Retinal pigment epithelial cell (primary cell): ENCODE measurements around the gene BRCA2.

Source experiments
- DNase-seq: peaks from one replicate; pipeline ENCODE4 v3.0.0-alpha.2; 2010; ENCODE audit warnings: low read depth
- H3K4me3 ChIP-seq: 2 replicates; pipeline ENCODE4 v1.5.1; 2011; ENCODE audit warnings: mild to moderate bottlenecking, low read length, control low read depth, moderate library complexity
- CTCF ChIP-seq: conservative IDR thresholded peaks from 2 replicates; pipeline ENCODE4 v1.5.1; 2011; ENCODE audit warnings: low read depth, low read length, control low read depth, inconsistent platforms

Gene BRCA2

DNA sequence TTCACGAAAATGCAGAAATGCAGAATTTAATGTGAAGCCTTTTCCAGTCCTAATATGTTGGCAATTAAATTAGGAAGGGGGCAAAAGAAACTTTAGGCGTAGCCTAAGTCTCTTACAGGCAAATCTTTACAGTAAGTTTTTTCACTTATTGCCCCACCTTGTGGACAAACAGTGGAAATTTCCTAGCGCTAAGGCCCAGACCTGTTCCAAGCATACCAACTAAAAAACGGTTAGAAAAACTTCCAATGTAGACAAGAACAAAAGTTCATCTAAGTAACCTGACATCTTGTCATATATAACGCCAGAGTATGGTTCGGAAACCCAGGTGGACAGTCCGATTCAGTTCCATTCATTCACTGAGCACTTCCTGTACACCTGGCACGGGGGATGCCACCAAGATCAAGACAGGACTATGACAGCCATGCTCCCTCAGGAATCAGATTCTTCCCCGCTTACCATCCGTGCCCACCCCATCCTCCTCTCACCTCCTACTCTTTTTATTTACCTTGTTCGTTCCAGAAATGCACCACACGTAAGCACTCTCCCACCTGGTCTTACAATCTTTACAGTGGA is 5.1 kb upstream of the BRCA2 start:
- no peak for DNase-seq
- H3K4me3 ChIP-seq, result no peak overlapping the region
- peak; percentile 68 for TF ChIP-seq CTCF

DNA sequence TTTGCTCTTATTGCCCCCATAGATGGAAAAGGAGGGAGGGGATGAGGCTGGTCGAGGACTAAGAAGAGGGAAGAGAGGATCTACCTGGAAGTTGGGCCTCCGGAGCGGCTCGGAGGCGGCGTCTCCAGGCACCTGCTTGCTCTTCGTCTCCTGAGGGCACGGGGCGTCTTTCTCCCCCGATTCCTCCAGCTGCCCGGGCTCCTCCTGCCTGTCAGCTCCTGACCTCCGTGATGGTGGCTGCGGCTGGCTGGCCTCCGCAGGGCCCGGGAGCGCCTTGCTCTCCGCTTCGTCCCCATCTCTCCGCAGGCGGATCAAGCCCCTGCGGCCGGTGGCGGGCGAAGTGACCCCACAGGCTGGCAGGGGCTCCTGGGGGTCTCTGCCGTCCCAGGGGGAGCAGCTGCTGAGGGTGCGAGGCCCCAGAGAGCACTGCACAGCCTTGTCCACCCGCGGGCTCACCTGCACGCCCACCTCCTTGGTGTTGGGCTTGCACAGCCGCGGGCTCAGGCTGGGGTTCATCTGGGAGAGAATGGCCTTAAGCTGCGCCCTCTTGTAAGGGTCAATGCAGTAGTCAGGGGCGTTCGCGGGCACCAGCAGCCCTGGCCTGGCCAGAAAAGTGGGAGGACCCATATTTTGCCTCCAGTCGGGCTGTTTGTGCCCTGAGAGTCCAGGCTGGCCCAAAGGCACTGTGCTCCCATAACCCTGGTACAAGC is 4.0 kb upstream of the BRCA2 start:
- no peak for DNase-seq
- H3K4me3 ChIP-seq, result no peak overlapping the region
- no peak for TF ChIP-seq CTCF

DNA sequence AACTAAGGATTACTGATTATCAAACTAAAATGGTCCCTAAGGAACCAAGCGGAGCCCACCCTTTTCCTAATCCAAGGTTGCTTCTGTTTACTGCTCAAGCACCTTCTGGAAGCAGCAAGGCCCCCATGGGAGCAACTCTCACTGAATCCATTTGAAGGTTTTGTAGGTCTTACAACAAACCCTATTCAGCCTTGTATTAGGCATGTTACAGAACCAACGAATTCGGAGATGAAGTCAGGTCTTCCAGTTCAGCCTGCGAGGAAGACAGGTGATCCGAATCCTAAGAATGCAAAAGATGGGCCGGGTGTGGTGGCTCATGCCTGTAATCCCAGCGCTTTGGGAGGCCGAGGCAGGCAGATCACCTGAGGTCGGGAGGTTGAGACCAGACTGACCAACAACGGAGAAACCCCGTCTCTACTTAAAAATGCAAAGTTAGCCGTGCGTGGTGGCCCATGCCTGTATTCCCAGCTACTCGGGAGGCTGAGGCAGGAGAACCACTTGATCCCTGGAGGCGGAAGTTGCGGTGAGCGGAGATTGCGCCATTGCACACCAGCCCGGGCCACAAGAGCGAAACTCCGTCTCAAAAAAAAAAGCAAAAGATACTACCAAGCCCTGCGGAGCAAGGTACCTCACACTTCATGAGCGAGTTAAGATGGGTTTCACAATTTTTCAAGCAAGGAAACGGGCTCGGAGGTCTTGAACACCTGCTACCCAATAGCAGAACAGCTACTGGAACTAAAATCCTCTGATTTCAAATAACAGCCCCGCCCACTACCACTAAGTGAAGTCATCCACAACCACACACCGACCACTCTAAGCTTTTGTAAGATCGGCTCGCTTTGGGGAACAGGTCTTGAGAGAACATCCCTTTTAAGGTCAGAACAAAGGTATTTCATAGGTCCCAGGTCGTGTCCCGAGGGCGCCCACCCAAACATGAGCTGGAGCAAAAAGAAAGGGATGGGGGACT is 754 bp upstream of the BRCA2 start:
- DNase-seq, result no peak
- peak overlapping the region; percentile 91 for H3K4me3 ChIP-seq
- no peak for TF ChIP-seq CTCF

- DNase-seq, result no peak
- TF ChIP-seq CTCF, result no peak
- peak overlapping the region; percentile 91 for H3K4me3 ChIP-seq
Observed at GRCh38 chr13:32316028-32316339, 676 bp downstream of the BRCA2 start.

DNA sequence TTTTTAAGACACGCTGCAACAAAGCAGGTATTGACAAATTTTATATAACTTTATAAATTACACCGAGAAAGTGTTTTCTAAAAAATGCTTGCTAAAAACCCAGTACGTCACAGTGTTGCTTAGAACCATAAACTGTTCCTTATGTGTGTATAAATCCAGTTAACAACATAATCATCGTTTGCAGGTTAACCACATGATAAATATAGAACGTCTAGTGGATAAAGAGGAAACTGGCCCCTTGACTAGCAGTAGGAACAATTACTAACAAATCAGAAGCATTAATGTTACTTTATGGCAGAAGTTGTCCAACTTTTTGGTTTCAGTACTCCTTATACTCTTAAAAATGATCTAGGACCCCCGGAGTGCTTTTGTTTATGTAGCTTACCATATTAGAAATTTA is 1.2 kb downstream of the BRCA2 start:
- TF ChIP-seq CTCF, result no peak
- H3K4me3 ChIP-seq, result peak overlapping the region; percentile 91
- DNase-seq, result no peak

DNA sequence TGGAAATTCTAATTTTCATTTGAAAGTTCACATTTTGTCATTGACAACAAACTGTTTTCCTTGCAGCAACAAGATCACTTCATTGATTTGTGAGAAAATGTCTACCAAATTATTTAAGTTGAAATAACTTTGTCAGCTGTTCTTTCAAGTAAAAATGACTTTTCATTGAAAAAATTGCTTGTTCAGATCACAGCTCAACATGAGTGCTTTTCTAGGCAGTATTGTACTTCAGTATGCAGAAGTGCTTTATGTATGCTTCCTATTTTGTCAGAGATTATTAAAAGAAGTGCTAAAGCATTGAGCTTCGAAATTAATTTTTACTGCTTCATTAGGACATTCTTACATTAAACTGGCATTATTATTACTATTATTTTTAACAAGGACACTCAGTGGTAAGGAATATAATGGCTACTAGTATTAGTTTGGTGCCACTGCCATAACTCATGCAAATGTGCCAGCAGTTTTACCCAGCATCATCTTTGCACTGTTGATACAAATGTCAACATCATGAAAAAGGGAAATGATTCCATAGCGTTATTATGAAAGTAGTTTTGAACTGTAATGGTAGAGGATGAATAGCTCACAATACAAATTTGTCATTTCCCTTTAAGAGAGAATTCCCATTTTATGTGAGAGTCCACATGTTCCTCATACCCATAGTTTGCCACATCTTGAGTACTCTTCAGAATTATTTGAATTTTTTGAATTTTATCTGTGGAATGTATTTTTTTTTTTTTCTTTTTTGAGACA is 2.6 kb downstream of the BRCA2 start:
- DNase-seq, result no peak
- no peak for TF ChIP-seq CTCF
- H3K4me3 ChIP-seq, result no peak overlapping the region
